Measurements from ENCODE around the gene AOAH. TPM values are rescaled to one million over a fixed set of nuclear protein-coding genes. Genes with fewer than 3 reads are reported as not detected.

Gene AOAH
- total RNA-seq, 2 donors from 2014 or later = 0.70 to 1.6 TPM

GRCh38 chr7:36513393-36513792 is 210.9 kb downstream of the AOAH start:
- H3K27ac Mint-ChIP-seq = no peak overlapping the region
- H3K9me3 Mint-ChIP-seq = peaks cover 6% of the 10 kb centered on the region
- H3K36me3 Mint-ChIP-seq (ENCODE audit: low read depth) = no peaks in the 10 kb centered on the region
- H3K4me3 Mint-ChIP-seq = no peak overlapping the region
- H3K9me3 ChIP-seq (ENCODE audit: control insufficient read depth, low read length) = no peaks in the 10 kb centered on the region
- H3K27me3 Mint-ChIP-seq (ENCODE audit: insufficient read depth) = no peaks in the 10 kb centered on the region
- H3K36me3 ChIP-seq (ENCODE audit: control insufficient read depth, insufficient read depth, low read length) = no peaks in the 10 kb centered on the region
- H3K4me1 ChIP-seq (ENCODE audit: control insufficient read depth, insufficient read depth, low read length) = no peaks in the 10 kb centered on the region
- no peak overlapping the region for H3K27ac ChIP-seq (ENCODE audit: low read depth, low read length)
- no peak overlapping the region for H3K9ac ChIP-seq (ENCODE audit: extremely low read depth, low read length, poor library complexity, severe bottlenecking)
- DNase-seq = peak; percentile 33
- H3K4me3 ChIP-seq (ENCODE audit: low read length) = no peak overlapping the region
- 92 to 95% methylated on average over 8 to 10 of the region's 10 CpGs for WGBS, 2 experiments (ENCODE audit: insufficient coverage in 1 of 2, insufficient read length in 1 of 2)
- no peak for TF ChIP-seq CTCF (conservative IDR thresholded peaks at IDR 0.05)
- no peaks in the 10 kb centered on the region for H3K27me3 ChIP-seq (ENCODE audit: control insufficient read depth, insufficient read depth, low read length, poor library complexity, severe bottlenecking)
- H3K4me1 Mint-ChIP-seq = peaks cover 4% of the 10 kb centered on the region

- Histone ChIP-seq H3K36me3 (ENCODE audit: control insufficient read depth, insufficient read depth, low read length) (no peaks in the 10 kb centered on the region), H3K27me3 (ENCODE audit: control insufficient read depth, insufficient read depth, low read length, poor library complexity, severe bottlenecking) (no peaks in the 10 kb centered on the region), H3K4me3 (ENCODE audit: low read length) (no peak overlapping the region), H3K9me3 (ENCODE audit: control insufficient read depth, low read length) (no peaks in the 10 kb centered on the region), H3K9ac (ENCODE audit: extremely low read depth, low read length, poor library complexity, severe bottlenecking) (no peak overlapping the region), H3K27ac (ENCODE audit: low read depth, low read length) (no peak overlapping the region), H3K4me1 (ENCODE audit: control insufficient read depth, insufficient read depth, low read length) (no peaks in the 10 kb centered on the region)
- TF ChIP-seq CTCF (conservative IDR thresholded peaks at IDR 0.05) = peak; percentile 52
- peak; percentile 33 for DNase-seq
- WGBS, 2 experiments (ENCODE audit: insufficient coverage in 1 of 2, insufficient read length in 1 of 2) = 90% methylated on average over 2 to 4 of the region's 4 CpGs
- Mint-ChIP-seq H3K36me3 (ENCODE audit: low read depth) (no peaks in the 10 kb centered on the region), H3K4me3 (no peak overlapping the region), H3K27me3 (ENCODE audit: insufficient read depth) (no peaks in the 10 kb centered on the region), H3K27ac (no peak overlapping the region), H3K9me3 (peaks cover 6% of the 10 kb centered on the region), H3K4me1 (peaks cover 11% of the 10 kb centered on the region)
Measured at GRCh38 chr7:36512616-36513015, 211.7 kb downstream of the AOAH start.

GRCh38 chr7:36509962-36510361 is 214.3 kb downstream of the AOAH start:
- Histone ChIP-seq H3K36me3 (ENCODE audit: control insufficient read depth, insufficient read depth, low read length) (no peaks in the 10 kb centered on the region), H3K4me1 (ENCODE audit: control insufficient read depth, insufficient read depth, low read length) (no peaks in the 10 kb centered on the region), H3K4me3 (ENCODE audit: low read length) (no peak overlapping the region), H3K9ac (ENCODE audit: extremely low read depth, low read length, poor library complexity, severe bottlenecking) (no peak overlapping the region), H3K9me3 (ENCODE audit: control insufficient read depth, low read length) (peaks cover 2% of the 10 kb centered on the region), H3K27me3 (ENCODE audit: control insufficient read depth, insufficient read depth, low read length, poor library complexity, severe bottlenecking) (no peaks in the 10 kb centered on the region), H3K27ac (ENCODE audit: low read depth, low read length) (no peak overlapping the region)
- Mint-ChIP-seq H3K4me1 (peaks cover 10% of the 10 kb centered on the region), H3K36me3 (ENCODE audit: low read depth) (no peaks in the 10 kb centered on the region), H3K4me3 (no peak overlapping the region), H3K9me3 (peaks cover 9% of the 10 kb centered on the region), H3K27me3 (ENCODE audit: insufficient read depth) (no peaks in the 10 kb centered on the region), H3K27ac (no peak overlapping the region)
- peak; percentile 58 for TF ChIP-seq CTCF (conservative IDR thresholded peaks at IDR 0.05)
- WGBS, 2 experiments (ENCODE audit: insufficient coverage in 1 of 2, insufficient read length in 1 of 2) = 90% methylated on average over 8 to 9 of the region's 9 CpGs
- peak; percentile 61 for DNase-seq

Measured in endodermal cell (in vitro differentiated cells).